GM15510 (cell line): ENCODE results near the gene NFATC2.

Experiments
- POLR2A ChIP-seq: IDR thresholded peaks from 3 replicates; pipeline ENCODE4 v1.6.1; 2011; ENCODE audit warnings: borderline replicate concordance; ENCODE audit not compliant: insufficient read length; ENCODE audit errors: extremely low read depth

Gene NFATC2

GRCh38 chr20:51409192-51409880 lies 133.2 kb downstream of the NFATC2 start:
- TF ChIP-seq POLR2A, result no peak

DNA sequence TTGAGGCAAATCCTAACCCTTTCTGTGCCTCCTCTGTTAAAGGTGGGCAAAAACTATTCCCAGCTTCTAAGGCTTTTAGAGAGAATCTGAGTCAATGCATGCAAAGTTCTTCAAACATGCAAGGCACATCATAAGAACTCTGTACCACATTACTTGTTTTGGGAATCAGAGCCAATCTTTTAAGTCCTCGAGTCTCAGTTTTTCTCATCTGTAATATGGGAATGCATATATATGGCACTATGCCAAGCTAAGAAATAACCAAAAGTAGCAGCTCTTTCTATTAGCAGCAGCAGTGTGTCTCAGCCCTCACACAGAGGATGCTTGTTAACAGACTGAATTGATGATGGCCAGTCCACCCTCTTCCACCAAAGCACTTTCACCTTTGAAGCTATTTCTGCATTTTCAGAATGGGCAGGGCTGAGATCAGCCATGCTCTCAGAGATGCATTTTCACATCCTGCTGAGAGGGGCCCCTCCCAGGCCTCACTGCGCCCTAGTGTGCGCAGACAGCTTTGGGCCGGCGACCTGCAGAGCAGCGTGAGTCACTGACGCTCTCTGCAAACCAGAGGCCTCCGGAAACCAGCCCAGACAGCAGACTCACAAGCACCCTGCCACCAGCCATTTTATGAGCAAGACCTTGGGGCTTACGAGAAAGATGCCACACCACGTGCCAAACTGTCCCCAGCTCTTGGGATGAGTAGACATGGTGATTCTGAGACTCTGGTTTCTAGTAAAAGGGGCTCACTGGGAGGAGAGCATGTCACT lies 138.0 kb downstream of the NFATC2 start:
- peak; percentile 36 for TF ChIP-seq POLR2A

GRCh38 chr20:51403466-51404220 lies 138.9 kb downstream of the NFATC2 start:
- TF ChIP-seq POLR2A, result no peak

DNA sequence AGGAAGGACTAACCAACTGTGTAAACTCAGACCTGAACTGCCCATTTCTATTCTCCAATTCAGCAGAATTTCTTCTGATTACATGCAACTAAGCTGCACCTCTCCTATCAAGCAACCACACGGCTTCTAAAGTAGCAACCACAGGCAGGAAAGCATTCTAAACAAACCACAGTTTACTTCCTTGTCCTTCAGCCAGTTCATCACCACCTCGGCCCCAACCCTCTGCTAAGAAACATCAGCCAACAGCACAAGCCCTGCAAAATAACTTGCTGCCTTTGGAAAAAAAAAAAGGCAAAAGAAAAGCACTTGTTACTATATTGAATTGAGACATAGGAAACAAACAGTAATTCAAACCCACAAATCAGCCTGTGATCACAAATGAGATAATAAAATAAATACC lies 140.3 kb downstream of the NFATC2 start:
- TF ChIP-seq POLR2A, result no peak

DNA sequence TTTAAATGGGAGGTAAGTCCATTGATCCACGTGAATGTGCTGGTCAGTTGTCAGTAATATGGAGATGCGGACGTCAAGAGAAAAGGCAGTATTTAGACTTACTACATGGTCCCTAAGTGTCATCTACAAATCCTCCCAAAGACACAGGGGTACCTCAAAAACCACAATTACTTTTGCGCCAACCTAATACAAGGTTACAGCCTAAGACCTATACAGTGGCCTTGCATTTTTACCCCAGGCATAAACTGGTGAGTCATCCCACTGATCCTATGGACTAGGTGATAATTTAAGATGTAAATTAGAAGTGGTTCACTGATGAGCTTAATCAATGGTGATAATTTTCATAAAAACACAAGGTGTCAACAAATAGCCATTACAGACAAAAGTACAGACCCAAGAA lies 141.0 kb downstream of the NFATC2 start:
- no peak for TF ChIP-seq POLR2A

DNA sequence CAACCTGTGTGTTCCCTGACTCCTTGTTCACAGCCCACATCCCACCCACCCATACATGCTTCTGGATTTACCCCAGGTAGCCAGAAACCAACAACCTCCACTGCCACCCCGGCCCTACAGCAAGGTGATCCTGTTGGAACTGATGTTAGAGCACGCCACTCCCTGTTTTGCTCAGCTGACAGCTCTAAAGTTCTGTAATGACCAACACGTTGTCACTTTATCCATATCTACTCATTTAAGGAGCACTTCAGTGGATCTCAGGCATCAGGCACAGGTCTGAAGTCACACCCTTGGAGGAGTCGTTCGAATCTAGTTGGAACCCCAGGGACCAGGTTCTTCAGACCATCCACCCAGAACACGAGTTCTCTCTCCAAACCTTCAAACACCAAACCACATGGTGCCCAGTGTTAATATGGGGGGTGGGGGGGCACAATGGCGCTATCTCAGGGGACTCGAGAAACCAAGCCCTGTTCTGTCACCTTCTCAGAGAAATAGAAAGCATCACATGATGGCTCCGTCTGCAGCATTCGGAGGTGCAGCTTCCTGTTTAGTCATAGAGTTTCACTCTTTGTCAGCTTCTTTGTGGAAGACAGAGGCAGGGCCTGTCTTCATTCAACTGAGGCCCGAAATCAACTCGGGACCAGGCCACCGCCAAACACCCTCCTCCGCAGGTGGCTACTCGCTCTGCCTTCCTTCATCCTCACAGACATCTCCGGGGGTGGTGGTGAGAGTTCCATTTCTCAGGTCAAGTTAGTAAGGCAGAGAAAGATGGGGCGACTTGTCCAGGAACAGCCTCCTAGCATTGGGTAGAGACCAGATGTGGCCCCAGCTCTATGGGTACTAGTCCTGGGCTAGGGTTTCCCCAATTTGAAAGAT lies 142.2 kb downstream of the NFATC2 start:
- peak; percentile 36 for TF ChIP-seq POLR2A

DNA sequence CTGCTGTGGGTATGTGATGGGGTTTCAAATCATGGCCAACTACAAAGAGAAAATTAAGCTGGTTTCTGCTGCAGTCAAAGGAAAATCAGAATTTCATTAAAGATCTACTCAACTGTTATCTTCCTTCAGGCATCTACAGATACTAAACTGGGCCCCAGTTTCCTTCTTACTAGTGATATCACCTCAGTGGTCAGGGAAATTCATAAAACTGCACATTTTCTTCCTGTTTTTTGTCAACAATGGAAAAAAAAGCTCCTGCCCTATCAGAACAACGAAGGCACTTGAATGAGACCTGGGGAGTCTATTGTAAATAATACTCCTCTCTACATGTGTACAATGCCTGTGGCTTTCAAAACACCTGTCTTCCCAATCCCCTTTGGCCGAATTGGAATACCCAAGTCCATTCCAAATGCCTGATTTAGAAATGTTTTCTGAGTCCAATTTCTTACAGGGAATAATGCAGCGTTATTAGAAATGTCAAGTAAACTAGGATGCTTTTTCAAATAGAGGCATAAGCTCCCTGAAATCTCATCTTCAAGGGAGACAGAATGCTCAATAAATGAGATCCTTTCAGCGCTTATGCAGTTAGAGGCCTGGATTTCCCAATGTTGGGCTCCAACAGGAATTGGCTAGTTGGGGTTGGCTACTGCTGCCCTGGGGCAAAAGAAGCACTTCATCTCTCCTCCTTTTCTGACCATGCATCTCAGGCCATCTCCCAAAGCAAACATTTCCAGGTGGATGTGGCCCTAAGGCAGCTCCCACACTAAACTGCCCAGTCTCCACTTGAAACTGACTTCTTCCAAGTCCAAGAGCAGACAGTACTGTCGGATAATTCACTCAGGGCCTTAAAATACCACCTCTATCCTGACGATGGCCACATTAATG lies 143.3 kb downstream of the NFATC2 start:
- TF ChIP-seq POLR2A, result no peak

- no peak for TF ChIP-seq POLR2A
These were observed 144.0 kb downstream of the NFATC2 start for GRCh38 chr20:51398552-51398951.

GRCh38 chr20:51398083-51398482 lies 144.4 kb downstream of the NFATC2 start:
- no peak for TF ChIP-seq POLR2A

- no peak for TF ChIP-seq POLR2A
These were observed 145.4 kb downstream of the NFATC2 start for GRCh38 chr20:51397137-51397536.

- no peak for TF ChIP-seq POLR2A
These were observed 146.1 kb downstream of the NFATC2 start for GRCh38 chr20:51396365-51396909.

DNA sequence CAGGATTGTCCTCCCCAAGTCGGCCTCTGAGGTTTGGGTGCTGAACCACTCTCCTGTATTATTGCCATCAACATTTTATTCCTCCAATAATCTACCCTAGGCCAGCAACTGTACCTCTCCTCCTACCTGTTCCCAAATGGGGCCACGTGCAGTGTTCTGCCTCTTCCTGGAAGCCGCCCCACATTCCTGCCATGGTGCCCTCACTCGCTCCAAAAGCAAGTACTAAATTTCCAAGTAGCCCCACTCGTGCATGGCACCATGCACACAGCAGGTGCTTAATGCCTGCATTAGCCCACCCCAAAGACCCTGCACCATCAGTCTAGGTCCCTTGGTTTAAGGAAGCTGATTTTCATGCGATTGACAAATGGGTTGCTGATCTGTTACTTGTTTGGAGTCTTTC lies 147.8 kb downstream of the NFATC2 start:
- TF ChIP-seq POLR2A, result no peak

- TF ChIP-seq POLR2A, result no peak
These were observed 148.9 kb downstream of the NFATC2 start for GRCh38 chr20:51393571-51393970.
